Panc1 (cell line): ENCODE measurements around the gene FSHR. TPM values are rescaled to one million over a fixed set of nuclear protein-coding genes. Genes with fewer than 3 reads are reported as not detected.

Experiments
- ATAC-seq: fragments of 200-7000 bp; cut with Tn5 transposase; 2 replicates; pipeline ENCODE4 v1.9.1; 2020; ENCODE audit warnings: mild to moderate bottlenecking, moderate library complexity
- BruUV-seq: library from RNA; stranded (reverse); fragments of 400-500 nt; replicated peaks from 2 replicates; lab custom pipeline; 2021; lab: Mats Ljungman, UMichigan
- CTCF ChIA-PET: fragments of 300-600 bp; sonication (Branson Sonifier 250); formaldehyde crosslinking; loops from one replicate; lab custom pipeline; 2022; ENCODE audit warnings: antibody characterized with exemption; lab: Charles Lee
- POLR2A ChIA-PET: fragments of 300-600 bp; sonication (Branson Sonifier 250); formaldehyde crosslinking; loops from one replicate; lab custom pipeline; 2022; ENCODE audit warnings: antibody characterized with exemption; lab: Charles Lee
- DNase-seq: peaks from one replicate; pipeline ENCODE4 v3.0.0-alpha.2; 2010; ENCODE audit warnings: low read depth, low spot score
- H3K27ac ChIP-seq: 2 replicates; pipeline ENCODE4 v1.5.1; 2011; ENCODE audit warnings: mild to moderate bottlenecking, low read length, inconsistent platforms
- H3K27me3 ChIP-seq: fragments of 200-500 bp; sonication (Bioruptor generic); 2 replicates; pipeline ENCODE4 v1.6.0; 2014; ENCODE audit warnings: low read length, inconsistent platforms; ENCODE audit not compliant: control insufficient read depth, insufficient read depth
- H3K36me3 ChIP-seq: fragments of 200-500 bp; sonication (Bioruptor generic); 2 replicates; pipeline ENCODE4 v1.5.1; 2014; ENCODE audit warnings: inconsistent platforms, mild to moderate bottlenecking, low read length, moderate library complexity; ENCODE audit not compliant: control insufficient read depth, insufficient read depth
- H3K4me1 ChIP-seq: 2 replicates; pipeline ENCODE4 v1.5.1; 2011; ENCODE audit warnings: inconsistent platforms, mild to moderate bottlenecking, low read length, moderate library complexity; ENCODE audit not compliant: control insufficient read depth, insufficient read depth
- H3K4me3 ChIP-seq, 2 experiments: 2 replicates each; pipeline ENCODE4 v1.5.1; 2011 to 2012; ENCODE audit warnings: low read depth in 2 of 2, low read length in 2 of 2, mild to moderate bottlenecking in 2 of 2, inconsistent platforms in 1 of 2, moderate library complexity in 1 of 2
- H3K9me3 ChIP-seq: fragments of 200-500 bp; sonication (Bioruptor generic); 2 replicates; pipeline ENCODE4 v1.5.1; 2014; ENCODE audit warnings: low read depth, mild to moderate bottlenecking, inconsistent platforms, low read length, moderate library complexity; ENCODE audit not compliant: control insufficient read depth, insufficient read depth
- POLR2AphosphoS5 ChIP-seq: IDR thresholded peaks from 2 replicates; pipeline ENCODE4 v1.6.1; 2012; ENCODE audit warnings: mild to moderate bottlenecking, low read depth, low read length, moderate library complexity
- SIN3A ChIP-seq: IDR thresholded peaks from 2 replicates; pipeline ENCODE4 v1.6.1; 2012; ENCODE audit warnings: low read depth, mild to moderate bottlenecking, low read length, moderate library complexity, borderline replicate concordance; ENCODE audit not compliant: insufficient read depth
- TCF7L2 ChIP-seq: IDR thresholded peaks from 2 replicates; pipeline ENCODE4 v1.6.1; 2011; ENCODE audit warnings: mild to moderate bottlenecking, low read depth, low read length, inconsistent platforms
- in situ Hi-C: cut with HindIII; loops from 2 replicates; pipeline ENCODE4 v1.10.0; 2016; ENCODE audit warnings: low sequenced_read_pairs, low pct_unique_long_range_greater_than_20kb
- intact Hi-C: fragments of 100-400 bp; cut with micrococcal nuclease; formaldehyde crosslinking; loops from one replicate; pipeline ENCODE4 v1.10.0; 2022; ENCODE audit not compliant: unreplicated experiment
- total RNA-seq: library from RNA; stranded (reverse); gene quantifications from one replicate; pipeline ENCODE4 v1.2.1, GENCODE V29; 2021; ENCODE audit not compliant: unreplicated experiment
- TF ChIP-seq, protein P1 (sequence below): fragments of 450-650 bp; IDR thresholded peaks from 2 replicates; pipeline ENCODE4 v1.5.1; 2017; ENCODE audit warnings: mild to moderate bottlenecking
- TF ChIP-seq, protein P2 (sequence below), 2 experiments: IDR thresholded peaks; 2 replicates each; pipeline ENCODE4 v1.6.1; 2011 to 2012; ENCODE audit warnings: low read depth in 2 of 2, control low read depth in 1 of 2, low read length in 1 of 2, mild to moderate bottlenecking in 1 of 2, moderate library complexity in 1 of 2; ENCODE audit not compliant: insufficient read depth in 1 of 2

The FSHR gene
- total RNA-seq, 1 experiment from 2014 or later, result not detected

DNA sequence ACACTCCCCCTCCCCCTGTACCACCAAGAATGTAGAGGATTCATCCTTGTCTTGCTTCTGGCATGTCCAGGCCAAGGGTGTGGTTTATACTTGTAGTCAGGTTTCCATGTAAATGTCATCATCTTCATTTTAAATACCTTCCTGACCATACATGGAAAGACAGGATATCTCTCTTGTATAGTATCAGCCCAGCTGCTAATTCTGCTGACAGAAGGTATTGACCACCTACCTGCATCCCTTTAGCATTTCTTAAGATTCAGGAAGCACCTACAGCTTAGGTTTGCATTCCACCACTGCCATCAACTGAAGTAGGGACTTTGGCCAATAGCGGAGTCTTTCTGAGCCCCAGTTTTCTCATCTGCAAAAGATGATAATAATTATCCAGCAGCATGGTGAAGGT lies 22.9 kb upstream of the FSHR start:
- no TSS peak for BruUV-seq
- ChIA-PET POLR2A (no interaction called here), CTCF (no interaction called here)
- in situ Hi-C loops, result no loop called here
- intact Hi-C loops, result no loop called here
- no peaks in the 10 kb centered on the region for H3K4me1 ChIP-seq
- no peaks in the 10 kb centered on the region for H3K9me3 ChIP-seq
- H3K27ac ChIP-seq, result no peak overlapping the region
- no peak overlapping the region for H3K4me3 ChIP-seq
- no peaks in the 10 kb centered on the region for H3K27me3 ChIP-seq
- TF ChIP-seq, protein P1, sequence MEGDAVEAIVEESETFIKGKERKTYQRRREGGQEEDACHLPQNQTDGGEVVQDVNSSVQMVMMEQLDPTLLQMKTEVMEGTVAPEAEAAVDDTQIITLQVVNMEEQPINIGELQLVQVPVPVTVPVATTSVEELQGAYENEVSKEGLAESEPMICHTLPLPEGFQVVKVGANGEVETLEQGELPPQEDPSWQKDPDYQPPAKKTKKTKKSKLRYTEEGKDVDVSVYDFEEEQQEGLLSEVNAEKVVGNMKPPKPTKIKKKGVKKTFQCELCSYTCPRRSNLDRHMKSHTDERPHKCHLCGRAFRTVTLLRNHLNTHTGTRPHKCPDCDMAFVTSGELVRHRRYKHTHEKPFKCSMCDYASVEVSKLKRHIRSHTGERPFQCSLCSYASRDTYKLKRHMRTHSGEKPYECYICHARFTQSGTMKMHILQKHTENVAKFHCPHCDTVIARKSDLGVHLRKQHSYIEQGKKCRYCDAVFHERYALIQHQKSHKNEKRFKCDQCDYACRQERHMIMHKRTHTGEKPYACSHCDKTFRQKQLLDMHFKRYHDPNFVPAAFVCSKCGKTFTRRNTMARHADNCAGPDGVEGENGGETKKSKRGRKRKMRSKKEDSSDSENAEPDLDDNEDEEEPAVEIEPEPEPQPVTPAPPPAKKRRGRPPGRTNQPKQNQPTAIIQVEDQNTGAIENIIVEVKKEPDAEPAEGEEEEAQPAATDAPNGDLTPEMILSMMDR, result no peak
- TF ChIP-seq TCF7L2, result no peak
- no peak for TF ChIP-seq SIN3A
- TF ChIP-seq, protein P2, sequence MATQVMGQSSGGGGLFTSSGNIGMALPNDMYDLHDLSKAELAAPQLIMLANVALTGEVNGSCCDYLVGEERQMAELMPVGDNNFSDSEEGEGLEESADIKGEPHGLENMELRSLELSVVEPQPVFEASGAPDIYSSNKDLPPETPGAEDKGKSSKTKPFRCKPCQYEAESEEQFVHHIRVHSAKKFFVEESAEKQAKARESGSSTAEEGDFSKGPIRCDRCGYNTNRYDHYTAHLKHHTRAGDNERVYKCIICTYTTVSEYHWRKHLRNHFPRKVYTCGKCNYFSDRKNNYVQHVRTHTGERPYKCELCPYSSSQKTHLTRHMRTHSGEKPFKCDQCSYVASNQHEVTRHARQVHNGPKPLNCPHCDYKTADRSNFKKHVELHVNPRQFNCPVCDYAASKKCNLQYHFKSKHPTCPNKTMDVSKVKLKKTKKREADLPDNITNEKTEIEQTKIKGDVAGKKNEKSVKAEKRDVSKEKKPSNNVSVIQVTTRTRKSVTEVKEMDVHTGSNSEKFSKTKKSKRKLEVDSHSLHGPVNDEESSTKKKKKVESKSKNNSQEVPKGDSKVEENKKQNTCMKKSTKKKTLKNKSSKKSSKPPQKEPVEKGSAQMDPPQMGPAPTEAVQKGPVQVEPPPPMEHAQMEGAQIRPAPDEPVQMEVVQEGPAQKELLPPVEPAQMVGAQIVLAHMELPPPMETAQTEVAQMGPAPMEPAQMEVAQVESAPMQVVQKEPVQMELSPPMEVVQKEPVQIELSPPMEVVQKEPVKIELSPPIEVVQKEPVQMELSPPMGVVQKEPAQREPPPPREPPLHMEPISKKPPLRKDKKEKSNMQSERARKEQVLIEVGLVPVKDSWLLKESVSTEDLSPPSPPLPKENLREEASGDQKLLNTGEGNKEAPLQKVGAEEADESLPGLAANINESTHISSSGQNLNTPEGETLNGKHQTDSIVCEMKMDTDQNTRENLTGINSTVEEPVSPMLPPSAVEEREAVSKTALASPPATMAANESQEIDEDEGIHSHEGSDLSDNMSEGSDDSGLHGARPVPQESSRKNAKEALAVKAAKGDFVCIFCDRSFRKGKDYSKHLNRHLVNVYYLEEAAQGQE (IDR thresholded peaks at IDR 0.05; ENCODE audit: insufficient read depth in 1 of 2, low read depth in 2 of 2, low read length in 1 of 2), result no peak
- TF ChIP-seq POLR2AphosphoS5, result no peak
- ATAC-seq (no peak), DNase-seq (no peak)
- no peaks in the 10 kb centered on the region for H3K36me3 ChIP-seq

DNA sequence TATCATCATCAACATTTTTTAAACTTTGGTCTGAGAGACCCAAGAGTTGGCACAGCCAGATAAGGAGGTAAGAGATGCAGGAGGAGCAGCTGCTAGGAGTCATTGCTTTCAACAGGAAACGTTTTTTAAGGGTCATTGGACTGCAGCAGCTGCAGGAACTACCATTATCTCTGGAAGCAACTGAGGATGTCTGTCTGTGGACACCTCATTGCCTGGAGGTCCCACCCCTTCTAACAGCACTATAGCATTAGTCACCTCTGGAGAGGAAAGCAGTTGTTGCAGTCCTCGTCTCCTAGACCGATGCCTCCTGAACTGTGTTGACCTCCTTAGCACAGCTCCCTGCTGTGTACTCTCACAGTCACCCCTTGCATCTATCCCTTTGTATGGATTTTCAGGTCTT lies 21.5 kb upstream of the FSHR start:
- in situ Hi-C loops, result no loop called here
- Histone ChIP-seq H3K4me1 (no peaks in the 10 kb centered on the region), H3K27ac (no peak overlapping the region), H3K9me3 (no peaks in the 10 kb centered on the region), H3K27me3 (no peaks in the 10 kb centered on the region), H3K4me3 (no peak overlapping the region), H3K36me3 (no peaks in the 10 kb centered on the region)
- ChIA-PET POLR2A (no interaction called here), CTCF (interaction anchor here (0.6 to 0.7 kb wide), 2 partner anchors 54 to 1855 kb away, joined by 3 read pairs; no protein-coding TSS in a partner anchor)
- no peak for TF ChIP-seq POLR2AphosphoS5
- TF ChIP-seq TCF7L2, result no peak
- TF ChIP-seq, protein P1, result no peak
- no peak for TF ChIP-seq SIN3A
- TF ChIP-seq, protein P2 (IDR thresholded peaks at IDR 0.05; ENCODE audit: insufficient read depth in 1 of 2, low read depth in 2 of 2, low read length in 1 of 2), result no peak
- ATAC-seq, result no peak
- BruUV-seq, result no TSS peak
- DNase-seq, result no peak
- intact Hi-C loops, result no loop called here
